ENCODE measurements around the gene LILRA1.
"Not testable (repeated sequence)": the region's sequence is repeated elsewhere in the genome, so short reads cannot be mapped to it uniquely, and the experiment has no call there.

The LILRA1 gene

DNA sequence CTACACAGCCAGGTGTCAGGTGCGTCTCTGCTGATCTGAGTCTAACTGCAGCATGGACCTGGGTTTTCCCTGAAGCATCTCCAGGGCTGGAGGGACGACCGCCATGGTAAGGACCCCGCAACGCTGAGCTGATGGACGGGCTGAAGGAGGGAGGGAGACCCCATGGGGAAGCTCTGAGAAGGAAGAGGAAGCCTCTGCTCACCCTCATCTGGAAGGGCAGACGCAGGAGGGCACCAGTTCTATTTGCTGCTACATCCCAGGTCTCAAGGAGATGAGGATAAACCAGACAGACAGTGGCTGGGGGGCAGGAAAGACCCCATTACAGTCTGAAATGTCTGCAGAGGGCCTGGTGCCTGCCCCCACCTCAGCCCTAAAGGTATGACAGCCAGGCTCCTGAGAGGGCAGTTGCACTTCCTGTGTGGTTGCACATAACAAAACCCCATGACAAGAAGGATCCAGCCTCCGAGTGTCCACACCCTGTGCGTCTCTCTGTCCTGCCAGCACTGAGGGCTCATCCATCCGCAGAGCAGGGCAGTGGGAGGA lies 20.0 kb upstream of the LILRA1 start, which contains the start of gene LILRA2:
Gene LILRA2, plus strand, starts transcription at position 461 of the 543 bp plus-strand sequence. CDS start 89 bp downstream, outside the sequence.
- H3K27ac ChIP-seq: no peak within 1 kb of the TSS
- TF ChIP-seq ZFX (IDR thresholded peaks at IDR 0.05) (no peak), CTCF (conservative IDR thresholded peaks at IDR 0.05) (no peak)

DNA sequence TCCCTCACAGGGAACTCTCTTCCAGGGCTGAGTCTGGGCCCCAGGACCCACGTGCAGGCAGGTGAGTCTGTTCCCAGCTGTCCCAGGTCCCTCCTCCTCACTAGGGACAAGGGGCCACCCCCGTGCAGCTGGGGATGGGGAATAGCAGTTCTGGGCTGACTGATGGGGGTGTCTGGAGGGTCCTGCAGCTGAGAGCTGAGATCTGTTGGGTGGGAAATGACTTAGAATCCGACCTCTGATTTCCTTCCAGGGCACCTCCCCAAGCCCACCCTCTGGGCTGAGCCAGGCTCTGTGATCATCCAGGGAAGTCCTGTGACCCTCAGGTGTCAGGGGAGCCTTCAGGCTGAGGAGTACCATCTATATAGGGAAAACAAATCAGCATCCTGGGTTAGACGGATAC lies 19.4 kb upstream of the LILRA1 start:
- no peak for TF ChIP-seq CTCF (conservative IDR thresholded peaks at IDR 0.05)
- TF ChIP-seq ZFX (IDR thresholded peaks at IDR 0.05): no peak
- no peak overlapping the region for H3K27ac ChIP-seq

DNA sequence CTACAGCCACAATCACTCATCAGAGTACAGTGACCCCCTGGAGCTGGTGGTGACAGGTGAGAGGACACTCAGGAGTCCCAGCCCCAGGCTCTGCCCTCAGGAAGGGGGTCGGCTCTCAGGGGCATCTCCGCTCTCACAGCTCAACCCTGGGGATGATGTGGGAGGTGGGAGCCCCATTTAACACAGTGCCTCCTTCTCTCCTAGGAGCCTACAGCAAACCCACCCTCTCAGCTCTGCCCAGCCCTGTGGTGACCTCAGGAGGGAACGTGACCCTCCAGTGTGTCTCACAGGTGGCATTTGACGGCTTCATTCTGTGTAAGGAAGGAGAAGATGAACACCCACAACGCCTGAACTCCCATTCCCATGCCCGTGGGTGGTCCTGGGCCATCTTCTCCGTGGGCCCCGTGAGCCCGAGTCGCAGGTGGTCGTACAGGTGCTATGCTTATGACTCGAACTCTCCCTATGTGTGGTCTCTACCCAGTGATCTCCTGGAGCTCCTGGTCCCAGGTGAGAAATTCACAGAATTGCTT lies 18.8 kb upstream of the LILRA1 start:
- H3K27ac ChIP-seq: no peak overlapping the region
- TF ChIP-seq ZFX (IDR thresholded peaks at IDR 0.05) (no peak), CTCF (conservative IDR thresholded peaks at IDR 0.05) (no peak)

- not testable (repeated sequence) for H3K27ac ChIP-seq
Observed at GRCh38 chr19:54575205-54575604, 18.2 kb upstream of the LILRA1 start.

DNA sequence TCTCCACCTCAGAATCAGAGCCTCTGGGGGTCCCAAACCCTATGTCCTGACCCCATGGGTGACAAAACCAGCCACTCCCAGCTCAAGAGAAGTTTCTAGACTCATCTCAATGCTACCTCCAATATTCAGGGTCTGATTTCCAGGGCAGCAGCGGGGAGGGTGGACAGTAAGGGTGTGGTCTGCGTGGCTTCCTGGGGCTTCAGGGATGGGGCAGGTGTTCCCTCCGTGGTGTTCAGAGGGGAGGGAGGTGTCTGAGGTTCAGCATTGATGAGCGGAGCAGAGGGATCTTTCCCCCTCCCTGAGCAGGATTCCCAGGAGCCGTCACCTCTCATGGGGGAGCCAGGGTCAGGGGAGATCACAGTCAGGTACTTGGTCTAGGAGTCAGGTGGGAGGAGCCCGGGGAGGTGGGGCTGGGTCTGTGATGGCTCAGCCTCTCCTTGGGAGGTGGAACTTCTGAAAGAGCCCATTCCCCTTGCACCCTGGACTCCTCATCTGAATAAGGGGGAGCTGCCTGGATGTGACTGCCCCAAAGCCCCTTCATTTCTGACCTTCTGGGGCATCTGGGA lies 16.9 kb upstream of the LILRA1 start:
- TF ChIP-seq ZFX (IDR thresholded peaks at IDR 0.05): no peak
- no peak for TF ChIP-seq CTCF (conservative IDR thresholded peaks at IDR 0.05)
- no peak overlapping the region for H3K27ac ChIP-seq

DNA sequence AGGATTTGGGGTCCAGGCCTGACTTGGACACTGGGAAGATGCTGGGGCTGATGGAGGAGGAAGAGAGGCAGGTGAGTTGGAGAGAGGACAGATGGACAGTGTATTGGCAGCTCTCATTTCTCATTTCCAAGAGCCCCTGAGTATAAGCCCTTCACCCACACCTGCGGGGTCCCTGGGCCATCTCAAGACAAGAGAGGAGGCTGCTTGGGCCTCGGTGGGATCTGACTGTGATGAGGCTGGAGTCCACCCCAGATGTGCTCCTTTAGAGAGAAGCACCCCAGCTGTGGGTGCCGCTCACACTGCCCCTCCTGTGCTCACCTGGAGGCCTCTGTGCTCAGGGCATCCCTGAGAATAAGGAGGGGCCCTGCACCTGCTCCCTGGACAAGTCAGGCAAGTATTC lies 16.1 kb upstream of the LILRA1 start:
- H3K27ac ChIP-seq: no peak overlapping the region
- TF ChIP-seq CTCF (conservative IDR thresholded peaks at IDR 0.05) (no peak), ZFX (IDR thresholded peaks at IDR 0.05) (no peak)

DNA sequence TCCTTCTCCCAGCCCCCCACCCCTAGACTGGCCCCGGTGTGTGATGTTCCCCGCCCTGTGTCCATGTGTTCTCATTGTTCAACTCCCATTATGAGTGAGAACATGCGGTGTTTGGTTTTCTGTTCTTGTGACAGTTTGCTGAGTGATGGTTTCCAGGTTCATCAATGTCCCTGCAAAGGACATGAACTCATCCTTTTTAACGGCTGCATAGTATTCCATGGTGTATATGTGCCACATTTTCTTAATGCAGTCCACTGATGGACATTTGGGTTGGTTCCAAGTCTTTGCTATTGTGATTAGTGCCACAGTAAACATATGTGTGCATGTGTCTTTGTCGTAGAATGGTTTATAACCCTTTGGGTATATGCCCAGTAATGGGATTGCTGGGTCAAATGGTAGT lies 15.2 kb upstream of the LILRA1 start:
- H3K27ac ChIP-seq: not testable (repeated sequence)

DNA sequence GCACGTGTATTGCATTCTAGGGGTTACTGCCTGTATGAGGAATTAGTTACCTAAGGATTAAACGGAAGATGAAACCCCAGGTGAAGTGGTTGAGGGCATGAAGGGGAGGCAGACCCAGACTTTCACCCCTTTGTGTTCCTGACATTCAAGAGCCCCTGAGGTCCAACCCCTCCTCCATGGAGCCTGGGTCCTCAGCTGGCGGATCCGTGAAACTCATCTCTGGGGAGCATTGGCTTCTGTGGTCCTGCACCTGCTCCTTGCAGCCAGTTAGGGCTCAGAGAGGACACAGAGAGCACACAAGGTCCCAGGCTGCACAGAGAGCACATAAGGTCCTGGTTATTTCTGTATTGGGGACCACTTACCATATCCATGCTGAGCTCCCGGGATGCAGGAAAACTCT lies 7.0 kb upstream of the LILRA1 start:
- no peak overlapping the region for H3K27ac ChIP-seq
- no peak for TF ChIP-seq ZFX (IDR thresholded peaks at IDR 0.05)
- no peak for TF ChIP-seq CTCF (conservative IDR thresholded peaks at IDR 0.05)

Measured in C4-2B (cell line).